Measurements from ENCODE around the gene EXD3.

EXD3 gene

DNA sequence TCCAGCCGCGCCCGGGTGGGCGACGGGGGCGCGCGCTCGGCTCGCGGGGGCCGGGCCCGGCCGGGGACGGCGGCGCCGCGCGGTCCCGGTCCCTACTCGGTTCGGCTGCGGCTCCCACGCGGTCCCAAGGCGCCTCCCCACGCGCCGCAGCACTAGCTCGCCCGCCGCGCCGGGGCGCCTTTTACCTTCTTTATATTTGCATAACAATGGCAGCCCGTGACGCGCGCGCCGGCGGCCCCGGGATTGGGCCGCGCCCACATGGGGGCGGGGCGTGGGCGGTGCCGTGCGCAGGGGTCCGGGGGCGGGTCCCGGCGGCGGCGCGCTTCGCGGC is 120.9 kb downstream of the EXD3 start, which contains the start of gene NRARP:
Gene NRARP, minus strand, starts transcription at position 154 of the 331 bp plus-strand sequence. CDS start 343 bp downstream, outside the sequence.
- peak within 1 kb of the TSS; percentile 43 for H3K4me3 ChIP-seq (replicated peaks; ENCODE audit: insufficient read depth, low read length)
- peak; percentile 57 to 82 for DNase-seq (ENCODE audit: low read depth in 1 of 2, low spot score in 1 of 2)
- H3K27me3 ChIP-seq (ENCODE audit: insufficient read depth, poor library complexity, severe bottlenecking): peaks cover 33% of the 10 kb centered on the region
- 0 out of 2 replicates have a peak within 1 kb of the TSS, but pooled peaks have one; percentile 30 for H3K27ac ChIP-seq (replicated peaks)
- no peak for TF ChIP-seq GABPA (IDR thresholded peaks at IDR 0.05; ENCODE audit: low read depth)
- TF ChIP-seq, protein P1, sequence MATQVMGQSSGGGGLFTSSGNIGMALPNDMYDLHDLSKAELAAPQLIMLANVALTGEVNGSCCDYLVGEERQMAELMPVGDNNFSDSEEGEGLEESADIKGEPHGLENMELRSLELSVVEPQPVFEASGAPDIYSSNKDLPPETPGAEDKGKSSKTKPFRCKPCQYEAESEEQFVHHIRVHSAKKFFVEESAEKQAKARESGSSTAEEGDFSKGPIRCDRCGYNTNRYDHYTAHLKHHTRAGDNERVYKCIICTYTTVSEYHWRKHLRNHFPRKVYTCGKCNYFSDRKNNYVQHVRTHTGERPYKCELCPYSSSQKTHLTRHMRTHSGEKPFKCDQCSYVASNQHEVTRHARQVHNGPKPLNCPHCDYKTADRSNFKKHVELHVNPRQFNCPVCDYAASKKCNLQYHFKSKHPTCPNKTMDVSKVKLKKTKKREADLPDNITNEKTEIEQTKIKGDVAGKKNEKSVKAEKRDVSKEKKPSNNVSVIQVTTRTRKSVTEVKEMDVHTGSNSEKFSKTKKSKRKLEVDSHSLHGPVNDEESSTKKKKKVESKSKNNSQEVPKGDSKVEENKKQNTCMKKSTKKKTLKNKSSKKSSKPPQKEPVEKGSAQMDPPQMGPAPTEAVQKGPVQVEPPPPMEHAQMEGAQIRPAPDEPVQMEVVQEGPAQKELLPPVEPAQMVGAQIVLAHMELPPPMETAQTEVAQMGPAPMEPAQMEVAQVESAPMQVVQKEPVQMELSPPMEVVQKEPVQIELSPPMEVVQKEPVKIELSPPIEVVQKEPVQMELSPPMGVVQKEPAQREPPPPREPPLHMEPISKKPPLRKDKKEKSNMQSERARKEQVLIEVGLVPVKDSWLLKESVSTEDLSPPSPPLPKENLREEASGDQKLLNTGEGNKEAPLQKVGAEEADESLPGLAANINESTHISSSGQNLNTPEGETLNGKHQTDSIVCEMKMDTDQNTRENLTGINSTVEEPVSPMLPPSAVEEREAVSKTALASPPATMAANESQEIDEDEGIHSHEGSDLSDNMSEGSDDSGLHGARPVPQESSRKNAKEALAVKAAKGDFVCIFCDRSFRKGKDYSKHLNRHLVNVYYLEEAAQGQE (IDR thresholded peaks at IDR 0.05; ENCODE audit: insufficient replicate concordance, low read depth): no peak
- TF ChIP-seq, protein P2, sequence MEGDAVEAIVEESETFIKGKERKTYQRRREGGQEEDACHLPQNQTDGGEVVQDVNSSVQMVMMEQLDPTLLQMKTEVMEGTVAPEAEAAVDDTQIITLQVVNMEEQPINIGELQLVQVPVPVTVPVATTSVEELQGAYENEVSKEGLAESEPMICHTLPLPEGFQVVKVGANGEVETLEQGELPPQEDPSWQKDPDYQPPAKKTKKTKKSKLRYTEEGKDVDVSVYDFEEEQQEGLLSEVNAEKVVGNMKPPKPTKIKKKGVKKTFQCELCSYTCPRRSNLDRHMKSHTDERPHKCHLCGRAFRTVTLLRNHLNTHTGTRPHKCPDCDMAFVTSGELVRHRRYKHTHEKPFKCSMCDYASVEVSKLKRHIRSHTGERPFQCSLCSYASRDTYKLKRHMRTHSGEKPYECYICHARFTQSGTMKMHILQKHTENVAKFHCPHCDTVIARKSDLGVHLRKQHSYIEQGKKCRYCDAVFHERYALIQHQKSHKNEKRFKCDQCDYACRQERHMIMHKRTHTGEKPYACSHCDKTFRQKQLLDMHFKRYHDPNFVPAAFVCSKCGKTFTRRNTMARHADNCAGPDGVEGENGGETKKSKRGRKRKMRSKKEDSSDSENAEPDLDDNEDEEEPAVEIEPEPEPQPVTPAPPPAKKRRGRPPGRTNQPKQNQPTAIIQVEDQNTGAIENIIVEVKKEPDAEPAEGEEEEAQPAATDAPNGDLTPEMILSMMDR (IDR thresholded peaks at IDR 0.05; ENCODE audit: insufficient read depth, low read length): no peak
- no peak for TF ChIP-seq SPI1 (IDR thresholded peaks at IDR 0.05; ENCODE audit: borderline replicate concordance, low read depth)
- no peak for TF ChIP-seq POLR2AphosphoS5 (IDR thresholded peaks at IDR 0.05; ENCODE audit: low read depth)

DNA sequence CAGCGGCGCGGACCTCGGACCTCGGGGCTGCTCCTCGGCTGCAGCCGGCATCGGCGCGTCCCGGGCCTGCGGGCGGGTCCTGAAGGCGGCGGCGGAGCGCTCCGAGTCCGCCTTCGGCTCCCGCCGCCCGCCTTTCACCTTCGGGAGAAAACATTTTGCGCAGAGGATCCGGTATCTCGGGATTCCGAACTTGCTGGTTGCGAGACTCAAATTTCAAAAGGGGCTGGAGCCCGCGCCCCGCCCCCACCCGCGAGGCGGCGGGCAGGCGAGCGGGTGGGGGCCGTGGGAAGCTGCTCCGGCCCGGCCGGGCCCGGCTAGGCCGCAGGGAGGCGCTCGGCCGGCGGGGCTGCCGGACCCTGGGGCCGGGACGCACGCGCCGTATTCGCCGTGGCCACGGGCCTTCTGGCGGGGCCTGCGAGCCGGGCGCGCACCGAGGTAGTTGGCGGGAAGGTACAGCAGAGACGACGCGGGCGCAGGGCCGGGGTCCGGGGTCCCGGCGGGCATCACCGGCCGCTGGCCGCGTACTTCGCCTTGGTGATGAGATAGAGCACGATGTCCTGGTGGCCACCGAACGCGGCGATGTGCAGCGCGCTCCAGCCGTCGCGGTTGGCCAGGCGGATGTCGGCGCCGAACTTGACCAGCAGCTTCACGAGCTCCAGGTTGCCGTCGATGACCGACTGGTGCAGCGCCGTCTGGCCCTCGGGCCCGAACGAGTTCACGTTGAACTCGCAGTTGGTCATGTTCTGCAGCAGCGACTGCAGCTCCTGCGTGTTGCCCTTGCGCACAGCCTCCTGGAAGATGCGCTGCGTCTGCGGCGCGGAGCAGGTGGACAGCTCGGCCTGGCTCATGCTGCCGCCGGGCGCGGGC is 121.6 kb downstream of the EXD3 start:
- TF ChIP-seq, protein P1 (IDR thresholded peaks at IDR 0.05; ENCODE audit: insufficient replicate concordance, low read depth): no peak
- TF ChIP-seq GABPA (IDR thresholded peaks at IDR 0.05; ENCODE audit: low read depth) (no peak), POLR2AphosphoS5 (IDR thresholded peaks at IDR 0.05; ENCODE audit: low read depth) (no peak), SPI1 (IDR thresholded peaks at IDR 0.05; ENCODE audit: borderline replicate concordance, low read depth) (no peak)
- TF ChIP-seq, protein P2 (IDR thresholded peaks at IDR 0.05; ENCODE audit: insufficient read depth, low read length): no peak
- H3K27me3 ChIP-seq (ENCODE audit: insufficient read depth, poor library complexity, severe bottlenecking): peaks cover 29% of the 10 kb centered on the region
- H3K27ac ChIP-seq (replicated peaks): 0 out of 2 replicates have a peak overlapping the region, but pooled peaks have one; percentile 30
- H3K4me3 ChIP-seq (replicated peaks; ENCODE audit: insufficient read depth, low read length): peak overlapping the region; percentile 43
- DNase-seq (ENCODE audit: low read depth in 1 of 2, low spot score in 1 of 2): peak; percentile 36 to 41

- Histone ChIP-seq H3K27me3 (ENCODE audit: insufficient read depth, poor library complexity, severe bottlenecking) (peaks cover 25% of the 10 kb centered on the region), H3K27ac (replicated peaks) (no peak overlapping the region), H3K4me3 (replicated peaks; ENCODE audit: insufficient read depth, low read length) (peak overlapping the region; percentile 12)
- TF ChIP-seq, protein P2 (IDR thresholded peaks at IDR 0.05; ENCODE audit: insufficient read depth, low read length): no peak
- no peak for TF ChIP-seq SPI1 (IDR thresholded peaks at IDR 0.05; ENCODE audit: borderline replicate concordance, low read depth)
- no peak for DNase-seq (ENCODE audit: low read depth in 1 of 2, low spot score in 1 of 2)
Observed at GRCh38 chr9:137300567-137301080, 122.3 kb downstream of the EXD3 start.

Measured in HL-60 (cell line).